ENCODE results near the gene SART1.
A peak's percentile ranks its signal among the peaks of the same experiment; 100 is the strongest.

SART1 gene

GRCh38 chr11:66012946-66013761, 51.6 kb downstream of the SART1 start:
- TF ChIP-seq CTCF (IDR thresholded peaks at IDR 0.05; ENCODE audit: low read depth, low read length) (no peak), MYC (IDR thresholded peaks at IDR 0.05; ENCODE audit: low read depth, low read length) (no peak), MAX (IDR thresholded peaks at IDR 0.05; ENCODE audit: low read depth, low read length) (no peak), POLR2A (IDR thresholded peaks at IDR 0.05; ENCODE audit: extremely low read depth, insufficient read length) (no peak)
- DNase-seq (ENCODE audit: low read depth), result peak; percentile 66
- no peak overlapping the region for H3K4me3 ChIP-seq (ENCODE audit: low read depth, low read length)

GRCh38 chr11:66013762-66014100, 52.2 kb downstream of the SART1 start:
- TF ChIP-seq CTCF (IDR thresholded peaks at IDR 0.05; ENCODE audit: low read depth, low read length) (no peak), POLR2A (IDR thresholded peaks at IDR 0.05; ENCODE audit: extremely low read depth, insufficient read length) (no peak), MYC (IDR thresholded peaks at IDR 0.05; ENCODE audit: low read depth, low read length) (no peak), MAX (IDR thresholded peaks at IDR 0.05; ENCODE audit: low read depth, low read length) (no peak)
- H3K4me3 ChIP-seq (ENCODE audit: low read depth, low read length), result no peak overlapping the region
- no peak for DNase-seq (ENCODE audit: low read depth)

- no peak for DNase-seq (ENCODE audit: low read depth)
- no peak overlapping the region for H3K4me3 ChIP-seq (ENCODE audit: low read depth, low read length)
- TF ChIP-seq MAX (IDR thresholded peaks at IDR 0.05; ENCODE audit: low read depth, low read length) (no peak), CTCF (IDR thresholded peaks at IDR 0.05; ENCODE audit: low read depth, low read length) (no peak), MYC (IDR thresholded peaks at IDR 0.05; ENCODE audit: low read depth, low read length) (no peak), POLR2A (IDR thresholded peaks at IDR 0.05; ENCODE audit: extremely low read depth, insufficient read length) (no peak)
These were observed 53.4 kb downstream of the SART1 start for GRCh38 chr11:66014804-66015453.

- TF ChIP-seq POLR2A (IDR thresholded peaks at IDR 0.05; ENCODE audit: extremely low read depth, insufficient read length) (no peak), MAX (IDR thresholded peaks at IDR 0.05; ENCODE audit: low read depth, low read length) (no peak), MYC (IDR thresholded peaks at IDR 0.05; ENCODE audit: low read depth, low read length) (no peak), CTCF (IDR thresholded peaks at IDR 0.05; ENCODE audit: low read depth, low read length) (no peak)
- no peak for DNase-seq (ENCODE audit: low read depth)
- H3K4me3 ChIP-seq (ENCODE audit: low read depth, low read length), result no peak overlapping the region
These were observed 53.9 kb downstream of the SART1 start for GRCh38 chr11:66015454-66015881.

GRCh38 chr11:66015936-66016792, 54.6 kb downstream of the SART1 start:
- no peak for TF ChIP-seq POLR2A (IDR thresholded peaks at IDR 0.05; ENCODE audit: extremely low read depth, insufficient read length)
- TF ChIP-seq MAX (IDR thresholded peaks at IDR 0.05; ENCODE audit: low read depth, low read length), result no peak
- no peak for TF ChIP-seq CTCF (IDR thresholded peaks at IDR 0.05; ENCODE audit: low read depth, low read length)
- no peak for TF ChIP-seq MYC (IDR thresholded peaks at IDR 0.05; ENCODE audit: low read depth, low read length)
- H3K4me3 ChIP-seq (ENCODE audit: low read depth, low read length), result no peak overlapping the region
- DNase-seq (ENCODE audit: low read depth), result no peak

Data from NB4 (cell line).